NB4 (cell line): ENCODE results near the gene RBPJ.

Source experiments
- POLR2A ChIP-seq: IDR thresholded peaks from 2 replicates; pipeline ENCODE4 v1.6.1; 2011; ENCODE audit warnings: mild to moderate bottlenecking; ENCODE audit not compliant: insufficient read length; ENCODE audit errors: extremely low read depth
- TF ChIP-seq, protein P1 (sequence below): IDR thresholded peaks from 2 replicates; pipeline ENCODE4 v1.6.1; 2011; ENCODE audit warnings: low read depth, low read length
- TF ChIP-seq, protein P2 (sequence below): IDR thresholded peaks from one replicate; pipeline ENCODE4 v1.5.1; 2012; ENCODE audit warnings: low read depth, low read length

DNA sequence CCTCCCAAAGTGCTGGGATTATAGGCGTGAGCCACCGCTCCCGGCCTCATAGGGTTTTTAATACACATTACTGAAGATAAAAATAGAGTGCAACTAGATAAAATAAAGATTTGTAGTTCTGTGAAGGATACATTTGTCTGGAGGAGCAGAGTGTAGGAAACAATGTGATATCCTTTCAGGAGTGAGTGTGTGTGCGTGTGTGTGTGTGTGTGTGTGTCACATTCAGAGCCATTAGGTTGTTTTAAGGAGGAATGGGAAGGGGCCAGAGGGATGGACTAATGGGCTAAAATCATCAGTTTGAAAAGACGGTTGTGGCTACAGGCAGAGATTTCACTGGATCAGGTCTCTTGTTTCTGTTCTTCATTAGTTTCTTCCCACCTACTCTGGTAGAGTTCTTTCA lies 40.0 kb downstream of the RBPJ start:
- TF ChIP-seq, protein P1, sequence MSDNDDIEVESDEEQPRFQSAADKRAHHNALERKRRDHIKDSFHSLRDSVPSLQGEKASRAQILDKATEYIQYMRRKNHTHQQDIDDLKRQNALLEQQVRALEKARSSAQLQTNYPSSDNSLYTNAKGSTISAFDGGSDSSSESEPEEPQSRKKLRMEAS, result no peak
- TF ChIP-seq, protein P2, sequence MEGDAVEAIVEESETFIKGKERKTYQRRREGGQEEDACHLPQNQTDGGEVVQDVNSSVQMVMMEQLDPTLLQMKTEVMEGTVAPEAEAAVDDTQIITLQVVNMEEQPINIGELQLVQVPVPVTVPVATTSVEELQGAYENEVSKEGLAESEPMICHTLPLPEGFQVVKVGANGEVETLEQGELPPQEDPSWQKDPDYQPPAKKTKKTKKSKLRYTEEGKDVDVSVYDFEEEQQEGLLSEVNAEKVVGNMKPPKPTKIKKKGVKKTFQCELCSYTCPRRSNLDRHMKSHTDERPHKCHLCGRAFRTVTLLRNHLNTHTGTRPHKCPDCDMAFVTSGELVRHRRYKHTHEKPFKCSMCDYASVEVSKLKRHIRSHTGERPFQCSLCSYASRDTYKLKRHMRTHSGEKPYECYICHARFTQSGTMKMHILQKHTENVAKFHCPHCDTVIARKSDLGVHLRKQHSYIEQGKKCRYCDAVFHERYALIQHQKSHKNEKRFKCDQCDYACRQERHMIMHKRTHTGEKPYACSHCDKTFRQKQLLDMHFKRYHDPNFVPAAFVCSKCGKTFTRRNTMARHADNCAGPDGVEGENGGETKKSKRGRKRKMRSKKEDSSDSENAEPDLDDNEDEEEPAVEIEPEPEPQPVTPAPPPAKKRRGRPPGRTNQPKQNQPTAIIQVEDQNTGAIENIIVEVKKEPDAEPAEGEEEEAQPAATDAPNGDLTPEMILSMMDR, result no peak
- no peak for TF ChIP-seq POLR2A
